ENCODE measurements around the gene BPHL. TPM values are rescaled to one million over a fixed set of nuclear protein-coding genes. Genes with fewer than 3 reads are reported as not detected.
A peak's percentile ranks its signal among the peaks of the same experiment; 100 is the strongest.

BPHL gene
- total RNA-seq, 1 experiment from 2014 or later = 48.7 TPM

- peaks cover 5% of the 10 kb centered on the region; the same call in 1 of the 2 replicates for H3K79me2 ChIP-seq (ENCODE audit: insufficient read depth, low read length)
- no peak within 1 kb of the TSS for H2AK5ac ChIP-seq (ENCODE audit: insufficient read length, low read length)
- H3K27ac Mint-ChIP-seq = peak within 1 kb of the TSS in 2 of 3 experiments; percentile 87 to 91; a peak in 4 of 7 replicates
- H3K23ac ChIP-seq (ENCODE audit: insufficient read length, low read depth, low read length) = no peak within 1 kb of the TSS
- H3K4ac ChIP-seq (ENCODE audit: low read depth, low read length) = no peak within 1 kb of the TSS
- H2BK12ac ChIP-seq (ENCODE audit: insufficient read length, low read depth, low read length) = no peak within 1 kb of the TSS
- H3K18ac ChIP-seq (ENCODE audit: insufficient read length, low read depth, low read length) = peak within 1 kb of the TSS; percentile 72
- H4K8ac ChIP-seq (replicated peaks; ENCODE audit: insufficient read length, low read depth, low read length) = no peak within 1 kb of the TSS
- no peak within 1 kb of the TSS for H2BK120ac ChIP-seq (ENCODE audit: low read depth, low read length, poor library complexity, severe bottlenecking)
- H3K4me3 Mint-ChIP-seq = peak within 1 kb of the TSS; percentile 92 to 94
- H3K14ac ChIP-seq (ENCODE audit: insufficient read depth, low read length) = no peak within 1 kb of the TSS; the same call in none of the 2 replicates
- H3K9ac ChIP-seq (ENCODE audit: extremely low read depth, insufficient read length, low read length) = peak within 1 kb of the TSS; percentile 28
- no peak within 1 kb of the TSS for H3K56ac ChIP-seq (ENCODE audit: insufficient read length, low read depth, low read length)
- no CpG with 5 or more reads among the region's 95 CpGs for WGBS (ENCODE audit: extremely low coverage, insufficient read length, low lambda C conversion rate)
- H3K4me2 ChIP-seq (ENCODE audit: insufficient read depth, insufficient read length, low read length) = peak within 1 kb of the TSS; percentile 96
- peaks cover 16% of the 10 kb centered on the region for H3K23me2 ChIP-seq (ENCODE audit: insufficient read length, low read depth, low read length, poor library complexity, severe bottlenecking)
- H3K27ac ChIP-seq (ENCODE audit: insufficient read length, low read depth, low read length) = no peak within 1 kb of the TSS
- no peak within 1 kb of the TSS for H4K91ac ChIP-seq (ENCODE audit: insufficient read length, low read depth, low read length)
- H3K9me3 ChIP-seq (ENCODE audit: control insufficient read depth, low read depth, low read length) = no peaks in the 10 kb centered on the region
- no peak within 1 kb of the TSS for H2BK20ac ChIP-seq (ENCODE audit: low read depth, low read length, poor library complexity, severe bottlenecking)
- peaks cover 10% of the 10 kb centered on the region for H3K4me1 ChIP-seq (ENCODE audit: insufficient read depth, low read length)
- H3T11ph ChIP-seq (ENCODE audit: low read length) = no peak within 1 kb of the TSS
- H3K79me1 ChIP-seq (ENCODE audit: insufficient read depth, low read depth, low read length, poor library complexity, severe bottlenecking) = no peaks in the 10 kb centered on the region
- DNase-seq = peak; percentile 78
- H2AFZ ChIP-seq (ENCODE audit: low read length) = no peak within 1 kb of the TSS
- H3K9me3 Mint-ChIP-seq = no peaks in the 10 kb centered on the region; a peak in 1 of 5 replicates
- no peaks in the 10 kb centered on the region for H3K27me3 ChIP-seq (ENCODE audit: insufficient read depth, low read length)
- no peak within 1 kb of the TSS for H2BK5ac ChIP-seq (ENCODE audit: insufficient read length, low read length)
- H2BK15ac ChIP-seq (ENCODE audit: low read depth, low read length) = no peak within 1 kb of the TSS
- H4K20me1 ChIP-seq (ENCODE audit: control insufficient read depth, insufficient read depth, insufficient read length) = no peaks in the 10 kb centered on the region
- TF ChIP-seq CTCF (conservative IDR thresholded peaks at IDR 0.05) = peak; percentile 61
- peaks cover 17 to 33% (median 26%) of the 10 kb centered on the region in 3 experiments; a peak in 6 of 7 replicates for H3K36me3 Mint-ChIP-seq (ENCODE audit: insufficient read depth in 1 of 3, low read depth in 3 of 3)
- peaks cover 34 to 40% of the 10 kb centered on the region in 2 experiments for H3K4me1 Mint-ChIP-seq
- H4K5ac ChIP-seq (ENCODE audit: insufficient read length, low read depth, low read length) = no peak within 1 kb of the TSS
- H3K27me3 Mint-ChIP-seq (ENCODE audit: low read depth) = no peaks in the 10 kb centered on the region; the same call in 1 of the 2 replicates
Observed at GRCh38 chr6:3157131-3157933, 38.8 kb downstream of the BPHL start, which contains the start of gene TUBB2A. Gene TUBB2A (minus strand): TSS chr6:3157544. CDS start chr6:3157463, 81 bp downstream.

All from H9 (cell line).